Activated gamma-delta T cell (primary cell): ENCODE results near the gene ZFP91.
"Not testable (repeated sequence)": the region's sequence is repeated elsewhere in the genome, so short reads cannot be mapped to it uniquely, and the experiment has no call there.

Source experiments
- DNase-seq: peaks from one replicate; lab custom pipeline; 2025; lab: John Stamatoyannopoulos, UW
- total RNA-seq, 2 donors: gene quantifications; one replicate each; lab custom pipeline; 2026; lab: John Stamatoyannopoulos, UW

The ZFP91 gene, protein sequence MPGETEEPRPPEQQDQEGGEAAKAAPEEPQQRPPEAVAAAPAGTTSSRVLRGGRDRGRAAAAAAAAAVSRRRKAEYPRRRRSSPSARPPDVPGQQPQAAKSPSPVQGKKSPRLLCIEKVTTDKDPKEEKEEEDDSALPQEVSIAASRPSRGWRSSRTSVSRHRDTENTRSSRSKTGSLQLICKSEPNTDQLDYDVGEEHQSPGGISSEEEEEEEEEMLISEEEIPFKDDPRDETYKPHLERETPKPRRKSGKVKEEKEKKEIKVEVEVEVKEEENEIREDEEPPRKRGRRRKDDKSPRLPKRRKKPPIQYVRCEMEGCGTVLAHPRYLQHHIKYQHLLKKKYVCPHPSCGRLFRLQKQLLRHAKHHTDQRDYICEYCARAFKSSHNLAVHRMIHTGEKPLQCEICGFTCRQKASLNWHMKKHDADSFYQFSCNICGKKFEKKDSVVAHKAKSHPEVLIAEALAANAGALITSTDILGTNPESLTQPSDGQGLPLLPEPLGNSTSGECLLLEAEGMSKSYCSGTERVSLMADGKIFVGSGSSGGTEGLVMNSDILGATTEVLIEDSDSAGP
- total RNA-seq = 76.5 to 87.2 reads per million in 2 donors

GRCh38 chr11:58578635-58579191 is at the start of gene ZFP91:
Gene ZFP91, plus strand, starts transcription at chr11:58579063. Its CDS starts 219 bp downstream, at chr11:58579282.
- DNase-seq = peak; percentile 93

DNA sequence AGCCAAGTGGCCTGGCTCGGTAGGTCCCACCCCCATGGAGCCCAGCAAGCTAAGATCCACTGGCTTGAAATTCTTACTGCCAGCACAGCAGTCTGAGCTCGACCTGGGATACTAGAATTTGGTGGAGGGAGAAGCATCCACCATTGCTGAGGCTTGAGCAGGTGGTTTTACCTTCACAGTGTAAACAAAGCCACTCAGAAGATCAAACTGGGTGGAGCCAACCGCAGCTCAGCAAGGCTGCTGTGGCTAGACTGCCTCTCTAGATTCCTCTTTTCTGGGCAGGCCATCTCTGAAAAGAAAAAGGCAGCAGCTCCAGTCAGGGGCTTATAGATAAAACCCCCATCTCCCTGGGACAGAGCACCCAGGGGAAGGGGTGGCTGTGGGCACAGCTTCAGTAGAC is 48.6 kb upstream of the ZFP91 start:
- DNase-seq = no peak

GRCh38 chr11:58531865-58532341 is 47.0 kb upstream of the ZFP91 start:
- DNase-seq = no peak

DNA sequence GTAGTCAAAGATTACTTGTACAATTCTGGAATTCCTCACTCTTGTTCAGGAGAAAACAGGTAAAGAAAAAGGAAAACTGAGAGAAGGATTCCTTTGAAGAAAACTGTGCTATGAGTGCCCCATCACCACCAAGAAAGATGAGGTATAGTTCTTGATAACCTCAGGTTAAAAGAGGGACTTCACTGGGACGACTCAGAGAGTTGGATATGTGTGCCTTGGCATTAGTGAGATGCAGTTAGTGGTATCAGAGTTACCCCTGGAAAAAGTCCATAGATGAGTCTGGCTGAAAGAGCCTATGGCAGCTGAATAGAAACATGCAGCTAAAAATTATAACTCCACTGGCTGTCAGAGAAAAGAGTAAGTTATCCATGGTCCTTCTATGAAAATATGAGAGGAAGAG is 32.0 kb upstream of the ZFP91 start:
- no peak for DNase-seq

DNA sequence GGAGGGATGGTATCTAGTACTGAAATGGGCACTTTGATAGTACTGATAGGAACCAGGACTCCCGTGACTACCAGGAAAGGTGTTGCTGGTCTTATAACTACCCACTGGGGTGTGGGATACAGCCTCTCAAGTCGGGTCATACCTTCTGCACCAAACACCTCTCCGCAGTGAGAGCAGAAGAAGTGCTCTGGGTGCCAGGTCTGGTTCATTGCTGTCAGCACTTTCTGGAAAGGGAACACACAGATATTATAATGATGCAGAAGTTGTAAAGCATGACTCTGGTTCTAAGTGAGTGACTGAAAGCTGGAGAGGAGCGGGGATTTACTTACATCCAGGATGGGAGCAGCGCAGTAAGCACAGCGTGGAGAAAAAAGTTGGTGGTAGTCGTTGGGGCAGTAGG is 29.2 kb upstream of the ZFP91 start:
- no peak for DNase-seq

DNA sequence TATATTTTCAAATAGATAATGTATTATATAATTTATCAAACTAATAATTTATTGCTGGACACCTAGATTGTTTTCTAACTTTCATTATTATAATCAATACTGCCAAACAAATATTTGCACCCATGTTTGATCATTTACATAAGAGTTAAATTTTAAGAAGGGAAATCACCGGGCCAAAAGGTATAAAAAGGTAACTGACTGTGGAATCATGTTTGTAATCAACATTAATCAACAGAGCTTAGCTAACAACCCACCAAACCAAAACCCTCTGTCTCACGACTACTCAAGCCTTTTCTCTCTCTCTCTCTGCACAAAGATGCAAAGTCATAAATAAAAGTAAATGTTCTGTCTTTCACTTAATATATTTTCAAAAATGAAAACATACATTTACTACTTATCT is 18.0 kb upstream of the ZFP91 start:
- no peak for DNase-seq

GRCh38 chr11:58561394-58562098 is 17.3 kb upstream of the ZFP91 start:
- no peak for DNase-seq

GRCh38 chr11:58562375-58562800 is 16.5 kb upstream of the ZFP91 start:
- DNase-seq = no peak

- no peak for DNase-seq
Measured at GRCh38 chr11:58564231-58564630, 14.6 kb upstream of the ZFP91 start.

DNA sequence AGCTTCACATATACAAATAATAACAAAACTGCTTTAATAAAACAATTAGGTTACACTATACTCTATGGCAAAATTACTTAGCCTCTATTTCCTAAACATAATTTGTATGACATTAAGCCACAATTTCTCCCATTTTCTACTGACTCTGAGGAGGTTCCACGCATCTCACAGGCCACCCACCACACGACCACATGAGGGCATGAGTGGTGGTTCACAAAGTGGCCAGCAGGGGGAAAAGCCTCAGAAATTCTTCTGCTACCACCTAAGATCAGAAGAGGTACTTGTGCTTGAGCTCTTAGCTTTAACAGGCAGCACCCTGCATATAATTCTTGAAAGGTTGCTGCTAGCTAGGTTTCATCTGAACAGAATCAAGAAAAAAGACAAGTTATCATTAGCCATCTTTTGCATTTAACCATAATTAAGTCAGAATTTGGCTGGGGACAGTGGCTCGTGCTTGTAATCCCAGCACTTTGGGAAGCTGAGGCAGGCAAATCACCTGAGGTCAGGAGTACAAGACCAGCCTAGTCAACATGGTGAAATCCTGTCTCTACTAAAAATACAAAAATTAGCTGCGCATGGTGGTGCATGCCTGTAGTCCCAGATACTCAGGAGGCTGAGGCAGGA is 10.9 kb upstream of the ZFP91 start:
- DNase-seq = no peak

- DNase-seq = not testable (repeated sequence)
Measured at GRCh38 chr11:58572906-58573305, 6.0 kb upstream of the ZFP91 start.

- DNase-seq = no peak
Measured at GRCh38 chr11:58573451-58574104, 5.3 kb upstream of the ZFP91 start.

DNA sequence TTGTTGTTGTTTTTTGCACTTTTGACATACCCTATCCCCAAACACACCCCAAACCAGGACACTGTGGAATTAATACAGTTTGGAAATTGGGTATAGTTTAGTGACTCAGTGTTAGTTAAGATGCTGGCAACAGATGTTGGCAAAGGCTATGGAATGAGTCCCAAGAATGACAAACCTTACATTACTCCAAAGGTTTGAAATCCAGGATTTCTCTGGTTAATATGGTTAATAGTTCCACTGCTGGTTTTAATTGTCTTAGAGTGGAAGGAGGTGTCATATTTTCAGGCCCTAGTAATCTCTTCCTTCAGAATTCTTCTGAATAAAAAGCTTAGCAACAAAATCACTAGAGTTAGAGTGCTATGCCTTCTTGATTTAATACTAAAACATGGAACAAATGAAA is 4.0 kb upstream of the ZFP91 start:
- DNase-seq = no peak

- no peak for DNase-seq
Measured at GRCh38 chr11:58575377-58576020, 3.4 kb upstream of the ZFP91 start, which contains the start of gene LPXN. Gene LPXN, minus strand, starts transcription at chr11:58575856. Its CDS starts 84 bp downstream, at chr11:58575772.

DNA sequence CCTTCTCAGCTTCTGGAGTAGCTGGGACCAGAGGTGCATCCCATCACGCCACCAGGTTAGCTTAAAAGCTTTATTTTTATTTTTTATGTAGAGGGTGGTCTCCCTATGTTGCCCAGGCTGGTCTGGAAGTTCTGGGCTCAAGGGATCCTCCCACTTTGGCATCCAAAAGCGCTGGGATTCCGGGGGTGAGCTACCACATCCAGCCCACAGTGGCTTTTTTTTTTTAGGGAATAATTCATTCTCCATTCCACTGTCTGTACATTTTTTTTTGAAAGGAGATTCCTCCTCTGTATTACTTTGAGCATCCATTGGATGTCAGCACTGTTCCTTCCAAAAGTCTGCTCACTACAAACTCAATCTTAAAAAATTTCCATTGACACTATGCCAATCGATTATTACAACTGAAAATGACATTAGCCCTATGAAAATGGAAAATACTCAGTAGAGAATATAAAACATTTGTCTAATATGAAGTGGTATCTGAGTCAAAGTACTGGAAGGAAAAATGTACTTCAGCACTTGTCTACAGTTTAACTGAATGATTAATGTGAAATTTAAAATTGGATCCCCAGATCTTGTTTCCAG is 1.9 kb upstream of the ZFP91 start:
- DNase-seq = no peak

DNA sequence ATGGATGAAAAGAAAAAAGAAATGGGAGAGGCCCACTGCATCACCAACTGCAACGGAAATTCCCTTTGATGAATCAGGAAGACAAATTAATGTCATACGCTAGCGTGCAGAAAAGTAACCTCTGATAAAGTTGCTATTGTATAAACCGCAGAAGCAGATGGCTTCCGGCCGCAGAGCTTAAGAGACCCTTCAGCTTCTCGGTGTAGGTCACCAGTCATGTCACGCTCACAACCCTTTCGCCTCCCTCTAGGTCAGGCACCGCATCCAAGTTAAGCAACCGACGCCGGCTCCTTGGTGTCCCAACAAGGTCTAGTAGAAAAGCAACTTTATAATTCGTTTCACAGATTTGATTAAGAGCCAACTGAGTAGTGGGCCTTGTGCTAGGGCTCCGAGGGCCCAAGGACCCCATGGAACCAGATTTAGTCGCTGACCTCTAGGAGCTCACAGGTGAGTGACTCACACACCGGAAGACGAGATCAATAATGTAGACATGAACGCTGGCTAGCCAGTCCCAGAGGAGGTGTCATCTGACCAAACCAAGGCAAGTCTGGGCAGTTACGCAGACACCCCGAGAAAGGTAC is 1.2 kb upstream of the ZFP91 start:
- DNase-seq = no peak

GRCh38 chr11:58578136-58578634 is 678 bp upstream of the ZFP91 start:
- peak; percentile 61 for DNase-seq

- peak; percentile 80 for DNase-seq
Measured at GRCh38 chr11:58579192-58580129, 598 bp downstream of the ZFP91 start.

- DNase-seq = no peak
Measured at GRCh38 chr11:58580311-58580710, 1.4 kb downstream of the ZFP91 start.
